GOT3 (cell line): ENCODE data around the gene AKAP6.

Experiments
- DNase-seq: peaks from one replicate; lab custom pipeline; 2025; ENCODE audit warnings: mixed read lengths; lab: John Stamatoyannopoulos, UW

The AKAP6 gene

GRCh38 chr14:32332415-32333316 is 3.6 kb downstream of the AKAP6 start:
- no peak for DNase-seq

- no peak for DNase-seq
Measured at GRCh38 chr14:32336702-32337101, 7.6 kb downstream of the AKAP6 start.

GRCh38 chr14:32337759-32338158 is 8.7 kb downstream of the AKAP6 start:
- no peak for DNase-seq

- DNase-seq, result no peak
Measured at GRCh38 chr14:32339188-32339587, 10.1 kb downstream of the AKAP6 start.

- DNase-seq, result no peak
Measured at GRCh38 chr14:32341947-32342846, 13.1 kb downstream of the AKAP6 start.

- DNase-seq, result no peak
Measured at GRCh38 chr14:32342847-32343194, 13.7 kb downstream of the AKAP6 start.

- no peak for DNase-seq
Measured at GRCh38 chr14:32343926-32344430, 14.9 kb downstream of the AKAP6 start.

- no peak for DNase-seq
Measured at GRCh38 chr14:32345311-32345791, 16.3 kb downstream of the AKAP6 start.

GRCh38 chr14:32349322-32349721 is 20.2 kb downstream of the AKAP6 start:
- no peak for DNase-seq

GRCh38 chr14:32350020-32350419 is 20.9 kb downstream of the AKAP6 start:
- DNase-seq, result no peak

- DNase-seq, result no peak
Measured at GRCh38 chr14:32352631-32353030, 23.5 kb downstream of the AKAP6 start.

GRCh38 chr14:32354716-32355115 is 25.6 kb downstream of the AKAP6 start:
- no peak for DNase-seq

GRCh38 chr14:32358781-32359180 is 29.7 kb downstream of the AKAP6 start:
- no peak for DNase-seq

- no peak for DNase-seq
Measured at GRCh38 chr14:32361674-32362073, 32.6 kb downstream of the AKAP6 start.

- no peak for DNase-seq
Measured at GRCh38 chr14:32363761-32364160, 34.7 kb downstream of the AKAP6 start.

GRCh38 chr14:32364941-32365340 is 35.8 kb downstream of the AKAP6 start:
- no peak for DNase-seq

GRCh38 chr14:32366256-32366879 is 37.3 kb downstream of the AKAP6 start:
- no peak for DNase-seq

GRCh38 chr14:32366986-32367385 is 37.9 kb downstream of the AKAP6 start:
- DNase-seq, result no peak

- no peak for DNase-seq
Measured at GRCh38 chr14:32367516-32367915, 38.4 kb downstream of the AKAP6 start.

- no peak for DNase-seq
Measured at GRCh38 chr14:32368107-32368506, 39.0 kb downstream of the AKAP6 start.

- no peak for DNase-seq
Measured at GRCh38 chr14:32370714-32371113, 41.6 kb downstream of the AKAP6 start.

GRCh38 chr14:32372154-32372553 is 43.1 kb downstream of the AKAP6 start:
- no peak for DNase-seq
